Central memory CD8-positive, alpha-beta T cell (primary cell): ENCODE measurements around the gene LRMDA.

Experiments used
- ATAC-seq: fragments of 150-1000 bp; cut with Tn5 transposase; replicated peaks from 2 replicates; pipeline ENCODE4 v1.10.0; 2022; ENCODE audit warnings: mild to moderate bottlenecking, moderate FRiP score, moderate number of reproducible peaks; ENCODE audit not compliant: poor library complexity, severe bottlenecking; ENCODE audit errors: extremely low read depth
- DNase-seq, 2 donors: peaks; one replicate each; pipeline ENCODE4 v3.0.0; 2021; ENCODE audit warnings: low spot score in 2 of 2
- H3K27ac Mint-ChIP-seq: one replicate; pipeline ENCODE4 v1.8.0; 2022; ENCODE audit warnings: low read depth, mild to moderate bottlenecking, moderate library complexity, mixed read lengths
- H3K27me3 Mint-ChIP-seq: one replicate; pipeline ENCODE4 v1.8.0; 2022; ENCODE audit warnings: mixed read lengths
- H3K36me3 Mint-ChIP-seq: one replicate; pipeline ENCODE4 v1.8.0; 2022; ENCODE audit warnings: mild to moderate bottlenecking, moderate library complexity, mixed read lengths; ENCODE audit not compliant: insufficient read depth
- H3K4me1 Mint-ChIP-seq: one replicate; pipeline ENCODE4 v1.8.0; 2022; ENCODE audit warnings: mixed read lengths
- H3K4me3 Mint-ChIP-seq: one replicate; pipeline ENCODE4 v1.8.0; 2022; ENCODE audit warnings: mild to moderate bottlenecking, moderate library complexity, mixed read lengths
- H3K9me3 Mint-ChIP-seq: one replicate; pipeline ENCODE4 v1.8.0; 2022; ENCODE audit warnings: mixed read lengths

Gene LRMDA

GRCh38 chr10:75418293-75418692 is 13.1 kb upstream of the LRMDA start:
- H3K4me3 Mint-ChIP-seq, result no peak overlapping the region
- DNase-seq, result no peak
- no peaks in the 10 kb centered on the region for H3K9me3 Mint-ChIP-seq
- no peaks in the 10 kb centered on the region for H3K36me3 Mint-ChIP-seq
- H3K27ac Mint-ChIP-seq, result no peak overlapping the region
- H3K4me1 Mint-ChIP-seq, result no peaks in the 10 kb centered on the region
- ATAC-seq, result no peak
- peaks cover 48% of the 10 kb centered on the region for H3K27me3 Mint-ChIP-seq

- Mint-ChIP-seq H3K27ac (no peak overlapping the region), H3K4me1 (no peaks in the 10 kb centered on the region), H3K9me3 (no peaks in the 10 kb centered on the region), H3K36me3 (no peaks in the 10 kb centered on the region), H3K4me3 (no peak overlapping the region), H3K27me3 (peaks cover 50% of the 10 kb centered on the region)
- ATAC-seq, result no peak
- DNase-seq, result no peak
Observed at GRCh38 chr10:75418712-75419111, 12.7 kb upstream of the LRMDA start.

GRCh38 chr10:75422913-75423312 is 8.5 kb upstream of the LRMDA start:
- ATAC-seq, result no peak
- no peaks in the 10 kb centered on the region for H3K36me3 Mint-ChIP-seq

GRCh38 chr10:75424571-75424970 is 6.9 kb upstream of the LRMDA start:
- no peak for DNase-seq
- H3K27me3 Mint-ChIP-seq, result peaks cover 40% of the 10 kb centered on the region
- peaks cover 2% of the 10 kb centered on the region for H3K36me3 Mint-ChIP-seq
- no peaks in the 10 kb centered on the region for H3K9me3 Mint-ChIP-seq
- no peaks in the 10 kb centered on the region for H3K4me1 Mint-ChIP-seq
- H3K27ac Mint-ChIP-seq, result no peak overlapping the region
- ATAC-seq, result no peak
- no peak overlapping the region for H3K4me3 Mint-ChIP-seq

More at GRCh38 chr10:75422913-75423312, 8.5 kb upstream of the LRMDA start:
- no peaks in the 10 kb centered on the region for H3K4me1 Mint-ChIP-seq
- H3K27ac Mint-ChIP-seq, result no peak overlapping the region
- peaks cover 37% of the 10 kb centered on the region for H3K27me3 Mint-ChIP-seq
- H3K9me3 Mint-ChIP-seq, result no peaks in the 10 kb centered on the region
- no peak overlapping the region for H3K4me3 Mint-ChIP-seq
- DNase-seq, result no peak

GRCh38 chr10:75425291-75426079 is 5.9 kb upstream of the LRMDA start:
- Mint-ChIP-seq H3K27me3 (peaks cover 40% of the 10 kb centered on the region), H3K4me1 (no peaks in the 10 kb centered on the region)

GRCh38 chr10:75426880-75427279 is 4.5 kb upstream of the LRMDA start:
- Mint-ChIP-seq H3K27me3 (peaks cover 45% of the 10 kb centered on the region), H3K4me1 (no peaks in the 10 kb centered on the region), H3K36me3 (peaks cover 3% of the 10 kb centered on the region), H3K4me3 (no peak overlapping the region), H3K27ac (no peak overlapping the region), H3K9me3 (no peaks in the 10 kb centered on the region)
- DNase-seq (no peak), ATAC-seq (no peak)

More at GRCh38 chr10:75425291-75426079, 5.9 kb upstream of the LRMDA start:
- Mint-ChIP-seq H3K36me3 (peaks cover 2% of the 10 kb centered on the region), H3K27ac (no peak overlapping the region), H3K9me3 (no peaks in the 10 kb centered on the region), H3K4me3 (no peak overlapping the region)
- no peak for ATAC-seq
- DNase-seq, result no peak

- Mint-ChIP-seq H3K4me3 (no peak overlapping the region), H3K9me3 (no peaks in the 10 kb centered on the region), H3K27me3 (peaks cover 50% of the 10 kb centered on the region), H3K36me3 (peaks cover 3% of the 10 kb centered on the region), H3K4me1 (no peaks in the 10 kb centered on the region), H3K27ac (no peak overlapping the region)
- no peak for DNase-seq
- no peak for ATAC-seq
Observed at GRCh38 chr10:75427951-75428350, 3.5 kb upstream of the LRMDA start.

- Mint-ChIP-seq H3K27me3 (peaks cover 50% of the 10 kb centered on the region), H3K36me3 (peaks cover 3% of the 10 kb centered on the region), H3K27ac (no peak overlapping the region), H3K4me3 (no peak overlapping the region), H3K4me1 (no peaks in the 10 kb centered on the region), H3K9me3 (no peaks in the 10 kb centered on the region)
- ATAC-seq (no peak), DNase-seq (no peak)
Observed at GRCh38 chr10:75428434-75429158, 2.8 kb upstream of the LRMDA start.

- DNase-seq, result no peak
- ATAC-seq, result no peak
- Mint-ChIP-seq H3K27me3 (peaks cover 56% of the 10 kb centered on the region), H3K4me3 (no peak overlapping the region), H3K36me3 (peaks cover 6% of the 10 kb centered on the region), H3K9me3 (no peaks in the 10 kb centered on the region), H3K4me1 (no peaks in the 10 kb centered on the region), H3K27ac (no peak overlapping the region)
Observed at GRCh38 chr10:75429159-75429827, 2.1 kb upstream of the LRMDA start.

- no peak overlapping the region for H3K27ac Mint-ChIP-seq
- H3K9me3 Mint-ChIP-seq, result no peaks in the 10 kb centered on the region
- DNase-seq (no peak), ATAC-seq (no peak)
- no peaks in the 10 kb centered on the region for H3K4me1 Mint-ChIP-seq
- H3K36me3 Mint-ChIP-seq, result peaks cover 6% of the 10 kb centered on the region
- H3K4me3 Mint-ChIP-seq, result no peak overlapping the region
- H3K27me3 Mint-ChIP-seq, result peaks cover 65% of the 10 kb centered on the region
Observed at GRCh38 chr10:75430000-75430763, 1.2 kb upstream of the LRMDA start.

GRCh38 chr10:75432176-75432575 is 752 bp downstream of the LRMDA start:
- peak overlapping the region; percentile 29 for H3K4me3 Mint-ChIP-seq
- DNase-seq, result no peak
- peaks cover 6% of the 10 kb centered on the region for H3K36me3 Mint-ChIP-seq
- H3K27me3 Mint-ChIP-seq, result peaks cover 82% of the 10 kb centered on the region
- no peaks in the 10 kb centered on the region for H3K4me1 Mint-ChIP-seq
- H3K9me3 Mint-ChIP-seq, result no peaks in the 10 kb centered on the region
- H3K27ac Mint-ChIP-seq, result no peak overlapping the region
- ATAC-seq, result no peak

GRCh38 chr10:75432763-75433162 is 1.3 kb downstream of the LRMDA start:
- ATAC-seq (no peak), DNase-seq (no peak)
- H3K9me3 Mint-ChIP-seq, result no peaks in the 10 kb centered on the region
- peaks cover 6% of the 10 kb centered on the region for H3K36me3 Mint-ChIP-seq
- no peak overlapping the region for H3K27ac Mint-ChIP-seq
- no peak overlapping the region for H3K4me3 Mint-ChIP-seq
- no peaks in the 10 kb centered on the region for H3K4me1 Mint-ChIP-seq
- H3K27me3 Mint-ChIP-seq, result peaks cover 87% of the 10 kb centered on the region
